Keratinocyte (primary cell): ENCODE data around the gene CAMKMT. TPM values are rescaled to one million over a fixed set of nuclear protein-coding genes. Genes with fewer than 3 reads are reported as not detected.

Experiments used
- DNase-seq: peaks from one replicate; pipeline ENCODE4 v3.0.0-alpha.2; 2011; ENCODE audit warnings: low read depth, missing footprints, low spot score
- FAIRE-seq: peaks from 2 replicates; lab custom pipeline; 2011; peaks lifted over from hg19 to GRCh38; lab: Jason Lieb, UNC
- H2AFZ ChIP-seq: 2 replicates; pipeline ENCODE4 v1.6.0; 2012; ENCODE audit warnings: low read length, control low read depth, inconsistent platforms; ENCODE audit not compliant: control insufficient read depth
- H3K27ac ChIP-seq: 2 replicates; pipeline ENCODE4 v1.5.1; 2011; ENCODE audit warnings: low read length; ENCODE audit not compliant: control insufficient read depth, insufficient read depth
- H3K27me3 ChIP-seq: 3 replicates; pipeline ENCODE4 v1.6.0; 2011; ENCODE audit warnings: low read length; ENCODE audit not compliant: control insufficient read depth, insufficient read depth; ENCODE audit errors: extremely low read depth
- H3K36me3 ChIP-seq, 2 experiments: 2 replicates in 1 of 2; 3 replicates in 1 of 2; pipeline ENCODE4 v1.5.1; 2011; ENCODE audit warnings: low read length in 2 of 2, mild to moderate bottlenecking in 1 of 2; ENCODE audit not compliant: control insufficient read depth in 2 of 2, insufficient read depth in 2 of 2; ENCODE audit errors: extremely low read depth in 1 of 2
- H3K4me1 ChIP-seq: 3 replicates; pipeline ENCODE4 v1.5.1; 2011; ENCODE audit warnings: low read length; ENCODE audit not compliant: control insufficient read depth, insufficient read depth; ENCODE audit errors: extremely low read depth
- H3K4me2 ChIP-seq: 3 replicates; pipeline ENCODE4 v1.6.0; 2011; ENCODE audit warnings: low read depth, low read length; ENCODE audit not compliant: control insufficient read depth, insufficient read depth; ENCODE audit errors: extremely low read depth
- H3K4me3 ChIP-seq, 3 experiments: fragments of 200-600 bp in 1 of 3; sonication (generic) in 1 of 3; 2 replicates in 2 of 3; 3 replicates in 1 of 3; pipeline ENCODE4 v1.5.1; 2011 to 2016; ENCODE audit warnings: low read length in 3 of 3, mild to moderate bottlenecking in 3 of 3, control low read depth in 2 of 3, inconsistent platforms in 1 of 3, low read depth in 1 of 3, mixed read lengths in 1 of 3, mixed run types in 1 of 3, moderate library complexity in 1 of 3; ENCODE audit not compliant: control insufficient read depth in 2 of 3, insufficient read depth in 2 of 3; ENCODE audit errors: extremely low read depth in 1 of 3
- H3K79me2 ChIP-seq: 2 replicates; pipeline ENCODE4 v1.6.0; 2012; ENCODE audit warnings: low read length; ENCODE audit not compliant: control insufficient read depth, insufficient read depth
- H3K9ac ChIP-seq: 3 replicates; pipeline ENCODE4 v1.6.0; 2011; ENCODE audit warnings: low read length; ENCODE audit not compliant: control insufficient read depth, insufficient read depth; ENCODE audit errors: extremely low read depth
- H3K9me1 ChIP-seq: 3 replicates; pipeline ENCODE4 v1.6.0; 2011; ENCODE audit warnings: low read length; ENCODE audit not compliant: control insufficient read depth, insufficient read depth; ENCODE audit errors: extremely low read depth
- H3K9me3 ChIP-seq: 2 replicates; pipeline ENCODE4 v1.5.1; 2012; ENCODE audit warnings: low read depth, low read length; ENCODE audit not compliant: control insufficient read depth
- H4K20me1 ChIP-seq: 3 replicates; pipeline ENCODE4 v1.6.0; 2011; ENCODE audit warnings: low read length; ENCODE audit not compliant: control insufficient read depth, insufficient read depth; ENCODE audit errors: extremely low read depth
- EZH2 ChIP-seq: IDR thresholded peaks from one replicate; pipeline ENCODE4 v1.6.1; 2012; ENCODE audit warnings: inconsistent platforms, mild to moderate bottlenecking, low read length, moderate library complexity
- dilution Hi-C: fragments of 300-500 bp; cut with MboI; formaldehyde crosslinking; loops from one replicate; pipeline ENCODE4 v1.7.0; 2020; ENCODE audit warnings: low sequenced_read_pairs; ENCODE audit not compliant: extremely low pct_ligation_motif_present
- polyA plus RNA-seq, 5 experiments: library from polyadenylated mRNA; depleted of rRNA in 3 of 5; stranded (reverse) in 3 of 5; stranded (forward) in 1 of 5; unstranded in 1 of 5; fragments of >200 nt; gene quantifications; 1 replicate in 1 of 5; 2 replicates in 3 of 5; 3 replicates in 1 of 5; pipeline versions ENCODE4 v1.2.1 to v1.2.3, GENCODE V29; 2011 to 2012; ENCODE audit warnings: missing spikeins in 2 of 5, low read depth in 1 of 5, low replicate concordance in 1 of 5
- TF ChIP-seq, protein P1 (sequence below), 3 experiments: IDR thresholded peaks in 1 of 3; conservative IDR thresholded peaks in 1 of 3; optimal IDR thresholded peaks in 1 of 3; 2 replicates in 2 of 3; 3 replicates in 1 of 3; pipeline versions ENCODE3 to v1.5.1; 2011; ENCODE audit warnings: low read length in 3 of 3, mild to moderate bottlenecking in 3 of 3, moderate library complexity in 2 of 3, control low read depth in 1 of 3, inconsistent platforms in 1 of 3; ENCODE audit not compliant: insufficient read depth in 2 of 3; ENCODE audit errors: extremely low read depth in 1 of 3

The CAMKMT gene
- polyA plus RNA-seq, 1 donor (not counting 4 experiments of a cell fraction or from before 2014, with no cell fraction given), result 9.9 TPM

DNA sequence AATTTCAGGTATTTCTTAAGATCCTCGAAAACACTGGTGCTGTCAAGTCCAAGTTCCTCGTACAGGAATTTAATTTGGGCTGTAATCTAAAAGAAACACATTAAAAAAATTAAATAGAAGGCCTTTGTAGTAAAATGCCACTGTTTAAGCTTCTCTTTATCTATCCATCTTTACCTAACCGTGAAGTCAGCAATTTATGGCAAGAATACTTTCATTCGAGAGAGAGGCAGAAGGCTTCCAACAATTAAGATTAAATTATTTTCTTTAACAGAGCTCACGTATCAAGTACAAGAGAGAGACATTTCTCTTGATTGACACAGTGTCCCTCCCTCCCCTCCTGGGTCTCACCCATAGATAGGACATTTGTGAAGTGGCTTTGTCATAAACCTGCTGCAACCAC, 40.4 kb upstream of the CAMKMT start:
- Histone ChIP-seq H3K9me1 (no peaks in the 10 kb centered on the region), H3K79me2 (no peaks in the 10 kb centered on the region), H3K9me3 (no peaks in the 10 kb centered on the region), H4K20me1 (no peaks in the 10 kb centered on the region), H2AFZ (no peak overlapping the region), H3K4me1 (no peaks in the 10 kb centered on the region), H3K9ac (no peak overlapping the region), H3K4me2 (no peak overlapping the region), H3K27ac (no peak overlapping the region), H3K27me3 (no peaks in the 10 kb centered on the region), H3K4me3 (no peak overlapping the region), H3K36me3 (peaks cover 5 to 13% of the 10 kb centered on the region in 2 experiments)
- DNase-seq (no peak), FAIRE-seq (no peak)
- dilution Hi-C loops, result no loop called here
- no peak for TF ChIP-seq EZH2
- TF ChIP-seq, protein P1, sequence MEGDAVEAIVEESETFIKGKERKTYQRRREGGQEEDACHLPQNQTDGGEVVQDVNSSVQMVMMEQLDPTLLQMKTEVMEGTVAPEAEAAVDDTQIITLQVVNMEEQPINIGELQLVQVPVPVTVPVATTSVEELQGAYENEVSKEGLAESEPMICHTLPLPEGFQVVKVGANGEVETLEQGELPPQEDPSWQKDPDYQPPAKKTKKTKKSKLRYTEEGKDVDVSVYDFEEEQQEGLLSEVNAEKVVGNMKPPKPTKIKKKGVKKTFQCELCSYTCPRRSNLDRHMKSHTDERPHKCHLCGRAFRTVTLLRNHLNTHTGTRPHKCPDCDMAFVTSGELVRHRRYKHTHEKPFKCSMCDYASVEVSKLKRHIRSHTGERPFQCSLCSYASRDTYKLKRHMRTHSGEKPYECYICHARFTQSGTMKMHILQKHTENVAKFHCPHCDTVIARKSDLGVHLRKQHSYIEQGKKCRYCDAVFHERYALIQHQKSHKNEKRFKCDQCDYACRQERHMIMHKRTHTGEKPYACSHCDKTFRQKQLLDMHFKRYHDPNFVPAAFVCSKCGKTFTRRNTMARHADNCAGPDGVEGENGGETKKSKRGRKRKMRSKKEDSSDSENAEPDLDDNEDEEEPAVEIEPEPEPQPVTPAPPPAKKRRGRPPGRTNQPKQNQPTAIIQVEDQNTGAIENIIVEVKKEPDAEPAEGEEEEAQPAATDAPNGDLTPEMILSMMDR (optimal IDR thresholded peaks at IDR 0.05 in 1 of 3, IDR thresholded peaks at IDR 0.05 in 1 of 3, conservative IDR thresholded peaks at IDR 0.05 in 1 of 3; ENCODE audit: extremely low read depth in 1 of 3, insufficient read depth in 2 of 3, low read length in 3 of 3), result no peak

DNA sequence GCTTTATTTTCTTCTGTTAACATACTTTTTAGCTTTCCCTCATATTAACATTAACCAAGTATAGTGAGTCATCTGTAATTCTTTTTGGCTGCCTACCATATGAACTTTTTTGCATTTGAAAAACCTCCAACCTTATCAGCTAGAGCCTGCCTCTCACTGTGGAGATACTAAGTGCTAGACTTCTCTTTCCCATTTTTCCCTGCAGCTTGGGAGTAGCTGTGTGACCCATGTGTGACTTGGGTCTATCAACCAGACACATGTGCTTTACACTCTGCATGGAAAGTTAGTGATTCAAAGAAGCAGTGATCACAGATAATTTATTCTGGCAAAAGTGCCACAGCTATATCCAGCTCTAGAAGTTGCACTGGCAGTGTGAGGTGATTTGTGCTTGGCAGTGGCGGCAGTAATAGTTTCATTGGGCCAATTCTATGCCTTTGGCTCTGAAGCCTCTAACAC, 36.7 kb upstream of the CAMKMT start:
- DNase-seq (no peak), FAIRE-seq (peak; percentile 23)
- no peak overlapping the region for H3K4me2 ChIP-seq
- H3K9ac ChIP-seq, result no peak overlapping the region
- dilution Hi-C loops, result no loop called here
- H2AFZ ChIP-seq, result no peak overlapping the region
- no peaks in the 10 kb centered on the region for H3K79me2 ChIP-seq
- H4K20me1 ChIP-seq, result peaks cover 3% of the 10 kb centered on the region
- no peaks in the 10 kb centered on the region for H3K27me3 ChIP-seq
- H3K4me1 ChIP-seq, result no peaks in the 10 kb centered on the region
- no peak overlapping the region for H3K4me3 ChIP-seq
- H3K9me3 ChIP-seq, result no peaks in the 10 kb centered on the region
- TF ChIP-seq EZH2, result no peak
- TF ChIP-seq, protein P1 (optimal IDR thresholded peaks at IDR 0.05 in 1 of 3, IDR thresholded peaks at IDR 0.05 in 1 of 3, conservative IDR thresholded peaks at IDR 0.05 in 1 of 3; ENCODE audit: extremely low read depth in 1 of 3, insufficient read depth in 2 of 3, low read length in 3 of 3), result no peak
- peaks cover 12 to 20% of the 10 kb centered on the region in 2 experiments for H3K36me3 ChIP-seq
- no peak overlapping the region for H3K27ac ChIP-seq
- H3K9me1 ChIP-seq, result no peaks in the 10 kb centered on the region
